Spleen (tissue), 11 donors: ENCODE data around the gene GSTM5. TPM values are rescaled to one million over a fixed set of nuclear protein-coding genes. Genes with fewer than 3 reads are reported as not detected.
"Not testable (repeated sequence)": the region's sequence is repeated elsewhere in the genome, so short reads cannot be mapped to it uniquely, and the experiment has no call there.

Source experiments
- DNase-seq: peaks from one replicate; pipeline ENCODE4 v3.0.0-alpha.2; 2020
- H3K27ac ChIP-seq, 8 donors: fragments of 200-600 bp; sonication (generic) in 7 of 8; 1 replicate in 4 of 8; 2 replicates in 4 of 8; pipeline versions ENCODE4 v1.5.0 to v1.8.0; 2016 to 2021; ENCODE audit warnings: inconsistent platforms in 4 of 8, mild to moderate bottlenecking in 4 of 8, moderate library complexity in 1 of 8
- H3K27me3 ChIP-seq, 7 donors: fragments of 200-600 bp; sonication (generic) in 6 of 7; replicated peaks in 1 of 7; 1 replicate in 4 of 7; 2 replicates in 3 of 7; pipeline versions ENCODE4 v1.5.0 to v1.8.0; 2016 to 2021; ENCODE audit warnings: inconsistent platforms in 3 of 7, mild to moderate bottlenecking in 1 of 7
- H3K36me3 ChIP-seq, 6 donors: fragments of 200-600 bp; sonication (generic) in 5 of 6; 1 replicate in 4 of 6; 2 replicates in 2 of 6; pipeline versions ENCODE4 v1.5.0 to v1.8.0; 2016 to 2021; ENCODE audit warnings: inconsistent platforms in 2 of 6
- H3K4me1 ChIP-seq, 6 donors: fragments of 200-600 bp; sonication (generic) in 5 of 6; 1 replicate in 3 of 6; 2 replicates in 3 of 6; pipeline versions ENCODE4 v1.5.0 to v1.8.0; 2016 to 2021; ENCODE audit warnings: inconsistent platforms in 3 of 6
- H3K4me3 ChIP-seq, 8 donors: fragments of 200-600 bp; sonication (generic) in 7 of 8; 1 replicate in 4 of 8; 2 replicates in 4 of 8; pipeline versions ENCODE4 v1.5.0 to v1.8.0; 2016 to 2021; ENCODE audit warnings: inconsistent platforms in 4 of 8, mild to moderate bottlenecking in 4 of 8, moderate library complexity in 2 of 8
- H3K9me3 ChIP-seq, 8 donors: fragments of 200-600 bp; sonication (generic) in 7 of 8; 1 replicate in 4 of 8; 2 replicates in 4 of 8; pipeline versions ENCODE4 v1.5.0 to v1.8.0; 2016 to 2021; ENCODE audit warnings: inconsistent platforms in 4 of 8
- CTCF ChIP-seq, 11 experiments: fragments of 200-600 bp in 7 of 11; fragments of 450-650 bp in 4 of 11; sonication (generic) in 4 of 11; IDR thresholded peaks in 8 of 11; conservative IDR thresholded peaks in 3 of 11; 1 replicate in 7 of 11; 2 replicates in 4 of 11; pipeline versions ENCODE4 v1.4.0 to v1.8.0; 2016 to 2021; ENCODE audit warnings: antibody characterized with exemption in 11 of 11, inconsistent platforms in 4 of 11, mild to moderate bottlenecking in 1 of 11
- POLR2A ChIP-seq, 3 donors: fragments of 450-650 bp; IDR thresholded peaks; one replicate each; pipeline ENCODE4 v1.5.1; 2017; ENCODE audit warnings: antibody characterized with exemption in 3 of 3, mild to moderate bottlenecking in 1 of 3
- POLR2AphosphoS5 ChIP-seq, 3 donors: sonication (generic); formaldehyde crosslinking; IDR thresholded peaks; one replicate each; pipeline ENCODE4 v1.5.1; 2017; ENCODE audit warnings: antibody characterized with exemption in 3 of 3
- WGBS, 5 donors: extraction: QIAGEN DNeasy Blood & Tissue Kit in 3 of 5; methylation state at CpG; one replicate each; pipeline versions ENCODE4 v1.1.5 to v1.1.7; 2013 to 2018; 5-methylcytosine and 5-hydroxymethylcytosine counted together
- intact Hi-C: fragments of 100-400 bp; cut with DNase I; formaldehyde crosslinking; loops from one replicate; pipeline ENCODE4 v1.15.0; 2023; ENCODE audit warnings: low total_unique reads
- polyA plus RNA-seq, 3 donors: library from polyadenylated mRNA; stranded (reverse); fragments of 200-250 nt; gene quantifications; one replicate each; pipeline ENCODE4 v1.2.1, GENCODE V29; 2013
- total RNA-seq, 7 donors: library from RNA; depleted of rRNA in 3 of 7; stranded (reverse); fragments of >200 nt in 3 of 7; fragmentation: NEBNext Ultra II Directional in 4 of 7; extraction: Animal tissue kit (Norgen Biotek cat#: 25700) in 4 of 7; gene quantifications; one replicate each; pipeline versions ENCODE4 v1.1.0 to v1.2.1, GENCODE V29; 2016 to 2021
- donor health status: healthy with polysubstance abuse.
- donor health status: DM: no; HTN: no; CAD: no; lungs with moderate emphysema.
- donor health status: DM: no; HTN: no; CAD: no.
- donor health status: Bipolar disorder and iron deficiency.
- donor health status: healthy.
- donor health status: DM: no; HTN: no; CAD: no.
- donor health status: DM: yes; HTN: yes; CAD: no.

Gene GSTM5
- total and polyA plus RNA-seq, 10 donors = 1.4 to 13.1 (median 3.5) TPM

GRCh38 chr1:109750920-109751319 lies 38.9 kb downstream of the GSTM5 start:
- H3K4me1 ChIP-seq = no peaks in the 10 kb centered on the region
- intact Hi-C loops = no loop called here
- no peaks in the 10 kb centered on the region for H3K9me3 ChIP-seq
- H3K4me3 ChIP-seq = no peak overlapping the region
- H3K27me3 ChIP-seq = peaks cover 0 to 20% (median 0%) of the 10 kb centered on the region in 7 donors
- H3K27ac ChIP-seq = no peak overlapping the region
- no peak for DNase-seq
- no peaks in the 10 kb centered on the region for H3K36me3 ChIP-seq
- no peak for TF ChIP-seq POLR2AphosphoS5 (IDR thresholded peaks at IDR 0.05)
- TF ChIP-seq CTCF (IDR thresholded peaks at IDR 0.05 in 8 of 11, conservative IDR thresholded peaks at IDR 0.05 in 3 of 11) = no peak
- no peak for TF ChIP-seq POLR2A (IDR thresholded peaks at IDR 0.05)
- 79 to 92% (median 89%) methylated on average over 6 of the region's 6 CpGs for WGBS, 5 donors

- TF ChIP-seq POLR2AphosphoS5 (IDR thresholded peaks at IDR 0.05) = no peak
- no peak for TF ChIP-seq POLR2A (IDR thresholded peaks at IDR 0.05)
- no peak for TF ChIP-seq CTCF (IDR thresholded peaks at IDR 0.05 in 8 of 11, conservative IDR thresholded peaks at IDR 0.05 in 3 of 11)
- WGBS, 5 donors = 79 to 90% (median 82%) methylated on average over 12 of the region's 12 CpGs
- intact Hi-C loops = no loop called here
- H3K27ac ChIP-seq = no peak overlapping the region
- no peak overlapping the region for H3K4me3 ChIP-seq
- peak; percentile 39 for DNase-seq
- peaks cover 0 to 20% (median 0%) of the 10 kb centered on the region in 7 donors for H3K27me3 ChIP-seq
- H3K36me3 ChIP-seq = no peaks in the 10 kb centered on the region
- H3K4me1 ChIP-seq = no peaks in the 10 kb centered on the region
- no peaks in the 10 kb centered on the region for H3K9me3 ChIP-seq
Measured at GRCh38 chr1:109751531-109752260, 39.6 kb downstream of the GSTM5 start.

- Histone ChIP-seq H3K4me3 (no peak overlapping the region), H3K27me3 (peaks cover 0 to 10% (median 0%) of the 10 kb centered on the region in 7 donors), H3K4me1 (no peaks in the 10 kb centered on the region), H3K36me3 (no peaks in the 10 kb centered on the region), H3K27ac (no peak overlapping the region), H3K9me3 (no peaks in the 10 kb centered on the region)
- no peak for DNase-seq
- TF ChIP-seq POLR2A (IDR thresholded peaks at IDR 0.05) (no peak), CTCF (IDR thresholded peaks at IDR 0.05 in 8 of 11, conservative IDR thresholded peaks at IDR 0.05 in 3 of 11) (no peak), POLR2AphosphoS5 (IDR thresholded peaks at IDR 0.05) (no peak)
- WGBS, 5 donors = 80 to 93% (median 86%) methylated on average over 2 of the region's 2 CpGs
- intact Hi-C loops = no loop called here
Measured at GRCh38 chr1:109754738-109755137, 42.7 kb downstream of the GSTM5 start.

GRCh38 chr1:109756325-109756724 lies 44.3 kb downstream of the GSTM5 start:
- peak; percentile 52 for DNase-seq
- H3K27me3 ChIP-seq, H3K27ac ChIP-seq, H3K9me3 ChIP-seq, H3K36me3 ChIP-seq, H3K4me1 ChIP-seq, intact Hi-C loops, H3K4me3 ChIP-seq: not testable (repeated sequence)
- 89 to 95% (median 90%) methylated on average over 5 of the region's 5 CpGs for WGBS, 5 donors
